PC-3 (cell line): ENCODE results near the gene PRKRIP1. TPM values are rescaled to one million over a fixed set of nuclear protein-coding genes. Genes with fewer than 3 reads are reported as not detected.
"Not testable (repeated sequence)": the region's sequence is repeated elsewhere in the genome, so short reads cannot be mapped to it uniquely, and the experiment has no call there.

Experiments
- ATAC-seq: fragments of 200-7000 bp; cut with Tn5 transposase; 2 replicates; pipeline ENCODE4 v1.9.1; 2020; ENCODE audit warnings: mild to moderate bottlenecking, moderate library complexity
- BruUV-seq: library from RNA; stranded (reverse); fragments of 400-500 nt; replicated peaks from 2 replicates; lab custom pipeline; 2021; lab: Mats Ljungman, UMichigan
- CTCF ChIA-PET: fragments of 300-600 bp; sonication (Branson Sonifier 250); formaldehyde crosslinking; loops from one replicate; lab custom pipeline; 2022; ENCODE audit warnings: antibody characterized with exemption; lab: Charles Lee
- POLR2A ChIA-PET: fragments of 300-600 bp; sonication (Branson Sonifier 250); formaldehyde crosslinking; loops from one replicate; lab custom pipeline; 2022; ENCODE audit warnings: antibody characterized with exemption; ENCODE audit not compliant: unreplicated experiment; lab: Charles Lee
- DNase-seq: peaks from one replicate; pipeline ENCODE4 v3.0.0-alpha.2; 2015
- H2AFZ ChIP-seq: fragments of 300-600 bp; sonication (generic); 2 replicates; pipeline ENCODE4 v1.6.0; 2016; ENCODE audit warnings: antibody characterized with exemption, low read length
- H3F3A ChIP-seq: fragments of 300-600 bp; sonication (generic); one replicate; pipeline ENCODE4 v1.6.0; 2017; ENCODE audit warnings: antibody characterized with exemption, low read length, control low read depth, mild to moderate bottlenecking; ENCODE audit not compliant: unreplicated experiment
- H3K27ac ChIP-seq: fragments of 300-600 bp; sonication (generic); 2 replicates; pipeline ENCODE4 v1.5.1; 2016; ENCODE audit warnings: mild to moderate bottlenecking, low read length
- H3K27me3 ChIP-seq: fragments of 300-600 bp; sonication (generic); 2 replicates; pipeline ENCODE4 v1.6.1; 2016; ENCODE audit warnings: low read length, mixed read lengths
- H3K36me3 ChIP-seq: fragments of 300-600 bp; sonication (generic); 2 replicates; pipeline ENCODE4 v1.6.1; 2016; ENCODE audit warnings: low read depth, mixed run types, low read length, mixed read lengths
- H3K4me1 ChIP-seq: fragments of 300-600 bp; sonication (generic); 2 replicates; pipeline ENCODE4 v1.5.1; 2016; ENCODE audit warnings: low read length; ENCODE audit not compliant: insufficient read depth
- H3K4me2 ChIP-seq: fragments of 300-600 bp; sonication (generic); 2 replicates; pipeline ENCODE4 v1.6.0; 2016; ENCODE audit warnings: low read length
- H3K4me3 ChIP-seq: fragments of 300-600 bp; sonication (generic); 2 replicates; pipeline ENCODE4 v1.5.1; 2016; ENCODE audit warnings: mild to moderate bottlenecking, low read length, mixed read lengths
- H3K79me2 ChIP-seq: fragments of 300-600 bp; sonication (generic); 2 replicates; pipeline ENCODE4 v1.6.1; 2017; ENCODE audit warnings: low read length, mixed read lengths
- H3K9ac ChIP-seq: fragments of 300-600 bp; sonication (generic); 2 replicates; pipeline ENCODE4 v1.6.0; 2016; ENCODE audit warnings: mild to moderate bottlenecking, low read length
- H3K9me2 ChIP-seq: fragments of 300-600 bp; sonication (generic); replicated peaks from 2 replicates; pipeline ENCODE4 v1.6.1; 2016; ENCODE audit warnings: mixed run types, low read length, mixed read lengths
- H3K9me3 ChIP-seq: fragments of 300-600 bp; sonication (generic); 2 replicates; pipeline ENCODE4 v1.6.1; 2016; ENCODE audit warnings: low read length, mixed read lengths
- H4K20me1 ChIP-seq: fragments of 300-600 bp; sonication (generic); 2 replicates; pipeline ENCODE4 v1.6.1; 2016; ENCODE audit warnings: low read length, mixed read lengths
- CTCF ChIP-seq: fragments of 300-600 bp; sonication (generic); conservative IDR thresholded peaks from 2 replicates; pipeline ENCODE4 v1.5.1; 2017; ENCODE audit warnings: antibody characterized with exemption, low read depth, mild to moderate bottlenecking, low read length
- EZH2 ChIP-seq: fragments of 300-600 bp; sonication (generic); IDR thresholded peaks from one replicate; pipeline ENCODE4 v1.6.1; 2017; ENCODE audit warnings: antibody characterized with exemption, mild to moderate bottlenecking, low read length; ENCODE audit not compliant: unreplicated experiment
- EZH2phosphoT487 ChIP-seq: fragments of 300-600 bp; sonication (generic); IDR thresholded peaks from 2 replicates; pipeline ENCODE4 v1.6.1; 2018; ENCODE audit warnings: mild to moderate bottlenecking, antibody characterized with exemption, low read length, borderline replicate concordance
- intact Hi-C: fragments of 100-400 bp; cut with micrococcal nuclease; formaldehyde crosslinking; loops from 2 replicates; pipeline ENCODE4 v1.9.0; 2023
- total RNA-seq: library from RNA; depleted of rRNA; stranded (reverse); fragments of >200 nt; gene quantifications from 2 replicates; pipeline ENCODE4 v1.2.3, GENCODE V29; 2014

Gene PRKRIP1
- total RNA-seq, 1 experiment from 2014 or later = 28.9 TPM

- CTCF ChIA-PET = no interaction called here
- H3K4me3 ChIP-seq = no peak overlapping the region
- H3K79me2 ChIP-seq = peaks cover 6% of the 10 kb centered on the region; the same call in 1 of the 2 replicates
- POLR2A ChIA-PET = no interaction called here
- ATAC-seq (no peak), DNase-seq (no peak)
- no peak overlapping the region for H2AFZ ChIP-seq
- no peaks in the 10 kb centered on the region for H3K9me2 ChIP-seq
- intact Hi-C loops = no loop called here
- H4K20me1 ChIP-seq = no peaks in the 10 kb centered on the region
- TSS peak; percentile 4 for BruUV-seq
- H3K4me2 ChIP-seq = no peak overlapping the region
- no peak overlapping the region for H3K9ac ChIP-seq
- H3K27me3 ChIP-seq = no peaks in the 10 kb centered on the region
- no peaks in the 10 kb centered on the region for H3K4me1 ChIP-seq
- H3K27ac ChIP-seq = no peak overlapping the region
- H3K9me3 ChIP-seq = no peaks in the 10 kb centered on the region
- H3F3A ChIP-seq = no peaks in the 10 kb centered on the region
- H3K36me3 ChIP-seq = peaks cover 11% of the 10 kb centered on the region
- no peak for TF ChIP-seq EZH2
Measured at GRCh38 chr7:102376964-102377466, 19.1 kb upstream of the PRKRIP1 start.

DNA sequence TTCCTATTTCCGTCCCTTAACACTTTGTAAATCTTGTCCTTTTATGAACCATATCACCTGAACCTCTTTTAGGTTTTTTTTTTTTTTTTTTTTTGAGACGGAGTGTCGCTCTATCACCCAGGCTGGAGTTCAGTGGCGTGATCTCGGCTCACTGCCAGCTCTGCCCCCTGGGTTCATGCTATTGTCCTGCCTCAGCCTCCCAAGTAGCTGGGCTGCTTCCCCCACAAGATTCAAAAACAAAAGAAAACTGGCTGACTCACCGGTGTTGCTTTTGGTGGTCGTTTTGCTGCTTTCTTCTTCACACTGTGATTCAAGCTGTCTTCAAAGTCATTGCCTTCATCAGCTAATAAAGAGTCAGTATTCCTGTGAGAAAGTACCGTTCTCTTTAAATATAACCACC lies 15.3 kb upstream of the PRKRIP1 start:
- ATAC-seq, H3K9ac ChIP-seq, H3K27me3 ChIP-seq, H3K27ac ChIP-seq, H3K9me2 ChIP-seq, H3K9me3 ChIP-seq, H3K4me2 ChIP-seq, H3K79me2 ChIP-seq, H3F3A ChIP-seq, H2AFZ ChIP-seq, CTCF ChIA-PET, H3K4me3 ChIP-seq, DNase-seq, H4K20me1 ChIP-seq, intact Hi-C loops, BruUV-seq, H3K4me1 ChIP-seq, POLR2A ChIA-PET: not testable (repeated sequence)
- peaks cover 11% of the 10 kb centered on the region; the same call in 1 of the 2 replicates for H3K36me3 ChIP-seq

GRCh38 chr7:102381696-102382425 lies 14.3 kb upstream of the PRKRIP1 start:
- H3K9me2 ChIP-seq, H2AFZ ChIP-seq, CTCF ChIA-PET, POLR2A ChIA-PET, H3K4me1 ChIP-seq, H3K4me2 ChIP-seq, H3K79me2 ChIP-seq, H4K20me1 ChIP-seq, H3K9me3 ChIP-seq, intact Hi-C loops, ATAC-seq, DNase-seq, BruUV-seq, H3K4me3 ChIP-seq, H3K9ac ChIP-seq, H3F3A ChIP-seq, H3K27me3 ChIP-seq, H3K27ac ChIP-seq: not testable (repeated sequence)
- peaks cover 12% of the 10 kb centered on the region; the same call in 1 of the 2 replicates for H3K36me3 ChIP-seq

DNA sequence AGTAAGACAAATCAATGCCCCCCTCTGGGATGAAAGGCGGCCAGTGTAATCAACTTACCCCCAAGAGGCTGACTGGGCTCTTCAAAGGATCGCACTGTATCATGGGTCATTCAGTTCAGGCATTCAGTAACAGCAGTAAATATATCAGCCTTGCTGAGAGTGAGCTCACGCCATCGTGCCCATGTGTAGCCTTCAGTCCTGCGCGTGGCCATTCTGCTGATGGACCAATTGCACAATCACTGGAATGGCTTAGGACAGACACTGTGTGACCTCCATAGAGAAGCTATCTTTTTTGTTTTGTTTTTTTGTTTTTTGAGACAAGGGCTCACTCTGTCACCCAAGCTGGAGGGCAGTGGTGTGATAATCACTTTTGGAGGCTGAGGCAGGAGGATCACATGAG lies 9.1 kb upstream of the PRKRIP1 start:
- intact Hi-C loops = no loop called here
- Histone ChIP-seq H3K9ac (no peak overlapping the region), H3K27me3 (no peaks in the 10 kb centered on the region), H3K36me3 (peaks cover 8% of the 10 kb centered on the region), H3K9me2 (no peaks in the 10 kb centered on the region), H3K27ac (no peak overlapping the region), H3K9me3 (no peaks in the 10 kb centered on the region), H3F3A (no peaks in the 10 kb centered on the region), H3K4me2 (no peak overlapping the region), H3K4me1 (no peaks in the 10 kb centered on the region), H3K4me3 (no peak overlapping the region), H4K20me1 (no peaks in the 10 kb centered on the region), H2AFZ (no peak overlapping the region), H3K79me2 (no peaks in the 10 kb centered on the region)
- ATAC-seq (no peak), DNase-seq (no peak)
- ChIA-PET POLR2A (no interaction called here), CTCF (no interaction called here)
- TF ChIP-seq CTCF (no peak), EZH2phosphoT487 (no peak), EZH2 (no peak)
- BruUV-seq = no TSS peak
